ENCODE data around the gene E2F6. TPM values are rescaled to one million over a fixed set of nuclear protein-coding genes. Genes with fewer than 3 reads are reported as not detected.

The E2F6 gene
- polyA plus RNA-seq, 3 donors from 2014 or later, result 2.8 to 7.6 (median 6.6) TPM

GRCh38 chr2:11502740-11503292, 36.9 kb upstream of the E2F6 start:
- no peak for DNase-seq
- H3K27me3 Mint-ChIP-seq (ENCODE audit: low read depth in 3 of 3), result peaks cover 2 to 3% (median 2%) of the 10 kb centered on the region in 3 donors
- no peak overlapping the region for H3K27ac Mint-ChIP-seq
- no peaks in the 10 kb centered on the region for H3K9me3 Mint-ChIP-seq
- H3K36me3 Mint-ChIP-seq, result peaks cover 0 to 4% (median 0%) of the 10 kb centered on the region in 3 donors
- H3K4me1 Mint-ChIP-seq, result no peaks in the 10 kb centered on the region
- H3K4me3 Mint-ChIP-seq, result no peak overlapping the region

- peak overlapping the region in 1 of 5 donors; percentile 60 for H3K4me3 Mint-ChIP-seq
- H3K27ac Mint-ChIP-seq, result peak overlapping the region in 1 of 6 donors; percentile 37
- H3K9me3 Mint-ChIP-seq, result no peaks in the 10 kb centered on the region
- H3K36me3 Mint-ChIP-seq, result peaks cover 0 to 4% (median 0%) of the 10 kb centered on the region in 3 donors
- H3K27me3 Mint-ChIP-seq (ENCODE audit: low read depth in 3 of 3), result peaks cover 0 to 2% (median 2%) of the 10 kb centered on the region in 3 donors
- H3K4me1 Mint-ChIP-seq, result no peaks in the 10 kb centered on the region
- DNase-seq, result no peak
Measured at GRCh38 chr2:11500702-11501303, 34.8 kb upstream of the E2F6 start.

GRCh38 chr2:11499081-11499743, 33.3 kb upstream of the E2F6 start:
- H3K9me3 Mint-ChIP-seq, result no peaks in the 10 kb centered on the region
- H3K36me3 Mint-ChIP-seq, result peaks cover 0 to 4% (median 0%) of the 10 kb centered on the region in 3 donors
- no peak overlapping the region for H3K27ac Mint-ChIP-seq
- no peak for DNase-seq
- H3K4me1 Mint-ChIP-seq, result no peaks in the 10 kb centered on the region
- H3K27me3 Mint-ChIP-seq (ENCODE audit: low read depth in 3 of 3), result peaks cover 0 to 5% (median 2%) of the 10 kb centered on the region in 3 donors
- H3K4me3 Mint-ChIP-seq, result no peak overlapping the region

- H3K27me3 Mint-ChIP-seq (ENCODE audit: low read depth in 3 of 3), result peaks cover 0 to 5% (median 2%) of the 10 kb centered on the region in 3 donors
- no peaks in the 10 kb centered on the region for H3K4me1 Mint-ChIP-seq
- peaks cover 0 to 4% (median 0%) of the 10 kb centered on the region in 3 donors for H3K36me3 Mint-ChIP-seq
- no peak overlapping the region for H3K4me3 Mint-ChIP-seq
- H3K9me3 Mint-ChIP-seq, result no peaks in the 10 kb centered on the region
- DNase-seq, result no peak
- H3K27ac Mint-ChIP-seq, result no peak overlapping the region
Measured at GRCh38 chr2:11498543-11499034, 32.6 kb upstream of the E2F6 start.

GRCh38 chr2:11495844-11496681, 30.1 kb upstream of the E2F6 start:
- peaks cover 0 to 4% (median 3%) of the 10 kb centered on the region in 3 donors for H3K27me3 Mint-ChIP-seq (ENCODE audit: low read depth in 3 of 3)
- H3K27ac Mint-ChIP-seq, result no peak overlapping the region
- H3K4me3 Mint-ChIP-seq, result no peak overlapping the region
- H3K4me1 Mint-ChIP-seq, result no peaks in the 10 kb centered on the region
- no peak for DNase-seq
- no peaks in the 10 kb centered on the region for H3K9me3 Mint-ChIP-seq
- H3K36me3 Mint-ChIP-seq, result peaks cover 0 to 4% (median 0%) of the 10 kb centered on the region in 3 donors

GRCh38 chr2:11494310-11494709, 28.3 kb upstream of the E2F6 start:
- H3K27me3 Mint-ChIP-seq (ENCODE audit: low read depth in 3 of 3), result peaks cover 0 to 5% (median 2%) of the 10 kb centered on the region in 3 donors
- no peak overlapping the region for H3K27ac Mint-ChIP-seq
- no peaks in the 10 kb centered on the region for H3K36me3 Mint-ChIP-seq
- DNase-seq, result no peak
- H3K4me1 Mint-ChIP-seq, result no peaks in the 10 kb centered on the region
- no peaks in the 10 kb centered on the region for H3K9me3 Mint-ChIP-seq
- no peak overlapping the region for H3K4me3 Mint-ChIP-seq

GRCh38 chr2:11493282-11493681, 27.3 kb upstream of the E2F6 start:
- DNase-seq, result no peak
- H3K36me3 Mint-ChIP-seq, result no peaks in the 10 kb centered on the region
- H3K4me1 Mint-ChIP-seq, result no peaks in the 10 kb centered on the region
- H3K9me3 Mint-ChIP-seq, result no peaks in the 10 kb centered on the region
- no peak overlapping the region for H3K27ac Mint-ChIP-seq
- peaks cover 0 to 5% (median 2%) of the 10 kb centered on the region in 3 donors for H3K27me3 Mint-ChIP-seq (ENCODE audit: low read depth in 3 of 3)
- no peak overlapping the region for H3K4me3 Mint-ChIP-seq

- no peaks in the 10 kb centered on the region for H3K9me3 Mint-ChIP-seq
- H3K36me3 Mint-ChIP-seq, result no peaks in the 10 kb centered on the region
- H3K27me3 Mint-ChIP-seq (ENCODE audit: low read depth in 3 of 3), result peaks cover 0 to 5% (median 2%) of the 10 kb centered on the region in 3 donors
- H3K27ac Mint-ChIP-seq, result no peak overlapping the region
- no peaks in the 10 kb centered on the region for H3K4me1 Mint-ChIP-seq
- DNase-seq, result no peak
- no peak overlapping the region for H3K4me3 Mint-ChIP-seq
Measured at GRCh38 chr2:11492720-11493119, 26.8 kb upstream of the E2F6 start.

GRCh38 chr2:11492244-11492643, 26.3 kb upstream of the E2F6 start:
- no peaks in the 10 kb centered on the region for H3K4me1 Mint-ChIP-seq

GRCh38 chr2:11491348-11491933, 25.5 kb upstream of the E2F6 start:
- Mint-ChIP-seq H3K27me3 (ENCODE audit: low read depth in 3 of 3) (peaks cover 2 to 8% (median 3%) of the 10 kb centered on the region in 3 donors), H3K9me3 (no peaks in the 10 kb centered on the region), H3K4me3 (no peak overlapping the region), H3K27ac (no peak overlapping the region), H3K36me3 (no peaks in the 10 kb centered on the region), H3K4me1 (no peaks in the 10 kb centered on the region)
- DNase-seq, result no peak

More at GRCh38 chr2:11492244-11492643, 26.3 kb upstream of the E2F6 start:
- H3K27me3 Mint-ChIP-seq (ENCODE audit: low read depth in 3 of 3), result peaks cover 0 to 7% (median 2%) of the 10 kb centered on the region in 3 donors
- no peak for DNase-seq
- no peaks in the 10 kb centered on the region for H3K9me3 Mint-ChIP-seq
- no peaks in the 10 kb centered on the region for H3K36me3 Mint-ChIP-seq
- no peak overlapping the region for H3K4me3 Mint-ChIP-seq
- H3K27ac Mint-ChIP-seq, result peak overlapping the region in 1 of 6 donors; percentile 5

GRCh38 chr2:11490194-11490593, 24.2 kb upstream of the E2F6 start:
- no peaks in the 10 kb centered on the region for H3K4me1 Mint-ChIP-seq
- no peak overlapping the region for H3K27ac Mint-ChIP-seq
- H3K27me3 Mint-ChIP-seq (ENCODE audit: low read depth in 3 of 3), result peaks cover 2 to 10% (median 3%) of the 10 kb centered on the region in 3 donors
- no peaks in the 10 kb centered on the region for H3K9me3 Mint-ChIP-seq
- DNase-seq, result no peak
- H3K36me3 Mint-ChIP-seq, result no peaks in the 10 kb centered on the region
- H3K4me3 Mint-ChIP-seq, result no peak overlapping the region

- no peak overlapping the region for H3K27ac Mint-ChIP-seq
- no peak overlapping the region for H3K4me3 Mint-ChIP-seq
- no peak for DNase-seq
- peaks cover 0 to 3% (median 3%) of the 10 kb centered on the region in 3 donors for H3K36me3 Mint-ChIP-seq
- H3K27me3 Mint-ChIP-seq (ENCODE audit: low read depth in 3 of 3), result peaks cover 4 to 13% (median 7%) of the 10 kb centered on the region in 3 donors
- peaks cover 2 to 5% of the 10 kb centered on the region in 2 donors for H3K4me1 Mint-ChIP-seq
- H3K9me3 Mint-ChIP-seq, result no peaks in the 10 kb centered on the region
Measured at GRCh38 chr2:11488809-11489208, 22.8 kb upstream of the E2F6 start.
